Calu3 (cell line): ENCODE data around the gene TNPO1. TPM values are rescaled to one million over a fixed set of nuclear protein-coding genes. Genes with fewer than 3 reads are reported as not detected.
"Not testable (repeated sequence)": the region's sequence is repeated elsewhere in the genome, so short reads cannot be mapped to it uniquely, and the experiment has no call there.

ENCODE experiments used
- BruUV-seq: library from RNA; stranded (reverse); fragments of 400-500 nt; replicated peaks from 2 replicates; lab custom pipeline; 2021; lab: Mats Ljungman, UMichigan
- CTCF ChIA-PET: fragments of 300-600 bp; sonication (Branson Sonifier 250); formaldehyde crosslinking; loops from one replicate; lab custom pipeline; 2022; ENCODE audit warnings: antibody characterized with exemption; lab: Charles Lee
- DNase-seq: peaks from one replicate; pipeline ENCODE4 v3.0.0; 2022
- H3K27ac Mint-ChIP-seq: one replicate; pipeline ENCODE4 v1.8.0; 2022; ENCODE audit warnings: mixed read lengths; ENCODE audit not compliant: unreplicated experiment
- H3K27me3 Mint-ChIP-seq: one replicate; pipeline ENCODE4 v1.8.0; 2022; ENCODE audit warnings: mixed read lengths; ENCODE audit not compliant: unreplicated experiment
- H3K36me3 Mint-ChIP-seq: one replicate; pipeline ENCODE4 v1.8.0; 2022; ENCODE audit warnings: mild to moderate bottlenecking, moderate library complexity, mixed read lengths; ENCODE audit not compliant: insufficient read depth, unreplicated experiment
- H3K4me1 Mint-ChIP-seq: one replicate; pipeline ENCODE4 v1.8.0; 2022; ENCODE audit warnings: mild to moderate bottlenecking, low read depth, mixed read lengths; ENCODE audit not compliant: unreplicated experiment
- H3K4me3 Mint-ChIP-seq: one replicate; pipeline ENCODE4 v1.8.0; 2022; ENCODE audit warnings: mild to moderate bottlenecking, low read depth, moderate library complexity, mixed read lengths; ENCODE audit not compliant: unreplicated experiment
- H3K9me3 Mint-ChIP-seq: one replicate; pipeline ENCODE4 v1.8.0; 2022; ENCODE audit warnings: low read depth, mixed read lengths; ENCODE audit not compliant: unreplicated experiment
- intact Hi-C: fragments of 100-400 bp; cut with micrococcal nuclease; formaldehyde crosslinking; loops from one replicate; pipeline ENCODE4 v1.10.0; 2022; ENCODE audit not compliant: unreplicated experiment
- total RNA-seq: library from RNA; stranded (reverse); gene quantifications from 2 replicates; pipeline ENCODE4 v1.2.3, GENCODE V29; 2022
- TF ChIP-seq, protein P1 (sequence below): fragments of 200-600 bp; IDR thresholded peaks from one replicate; pipeline ENCODE4 v1.8.0; 2022; ENCODE audit warnings: antibody characterized with exemption; ENCODE audit not compliant: unreplicated experiment

TNPO1 gene
- total RNA-seq, 1 experiment from 2014 or later, result 138 TPM

DNA sequence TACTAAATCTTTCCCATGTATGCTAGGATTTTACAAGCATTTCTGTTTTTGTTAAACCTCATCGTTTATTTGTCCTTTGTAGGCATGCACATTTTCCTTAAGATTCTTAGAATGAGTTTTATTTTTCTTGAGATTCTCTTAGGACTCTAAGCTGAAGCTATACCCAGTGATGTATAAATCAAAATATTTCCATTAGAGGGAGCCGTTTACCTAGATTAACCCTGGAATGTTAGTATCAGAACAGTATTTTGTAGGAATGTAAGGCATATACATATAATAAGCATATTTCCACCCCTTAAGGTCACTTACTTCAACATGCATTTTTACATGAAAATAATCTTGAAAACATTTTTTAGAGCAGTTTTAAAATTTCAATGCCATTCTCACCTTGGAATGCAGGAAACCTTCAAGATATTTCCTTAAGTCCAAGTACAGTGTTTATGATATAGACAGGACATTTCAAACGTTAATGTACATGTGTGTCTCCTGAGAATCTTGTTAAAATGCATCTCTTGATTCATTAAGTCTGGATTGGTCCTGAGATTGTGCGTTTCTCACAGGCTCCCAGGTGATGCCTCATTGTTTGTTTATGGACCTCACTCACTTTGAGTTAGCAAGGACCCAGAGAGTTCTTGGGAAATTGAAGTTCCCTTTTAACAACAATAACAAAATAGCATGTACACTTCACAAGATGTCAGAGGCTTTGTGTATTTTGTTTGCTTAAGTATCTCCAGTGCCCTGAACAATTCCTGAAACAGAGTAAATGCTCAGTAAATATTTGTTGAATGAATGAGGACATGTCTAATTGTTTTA lies 104.4 kb downstream of the TNPO1 start:
- CTCF ChIA-PET, result interaction anchor here (0.6 to 1.1 kb wide), 3 partner anchors 9 to 382 kb away, joined by 3 read pairs; no protein-coding TSS in a partner anchor
- H3K27me3 Mint-ChIP-seq, result no peaks in the 10 kb centered on the region
- intact Hi-C loops, result loop anchor here (5.0 kb wide), 1 partner anchor 296 kb away; no protein-coding TSS in a partner anchor

DNA sequence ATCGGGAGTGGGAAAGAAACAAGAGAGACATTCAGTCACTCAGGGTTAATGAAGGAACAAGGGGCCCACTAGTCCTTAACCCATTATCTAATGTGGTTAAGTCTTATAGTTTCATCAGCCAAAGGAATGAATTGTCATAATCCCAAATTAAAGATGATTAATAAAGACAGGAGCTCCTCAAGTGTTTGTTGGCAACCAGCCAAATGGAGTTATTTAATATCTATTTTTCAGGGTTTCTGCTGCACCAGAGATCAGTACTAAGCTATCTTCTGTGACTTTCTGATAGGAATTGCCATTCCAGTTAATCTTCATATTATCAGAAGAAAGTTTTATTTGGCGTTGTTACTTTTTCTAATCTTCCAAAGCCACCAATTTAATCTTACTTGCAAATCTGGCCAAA lies 105.4 kb downstream of the TNPO1 start:
- TF ChIP-seq, protein P1, sequence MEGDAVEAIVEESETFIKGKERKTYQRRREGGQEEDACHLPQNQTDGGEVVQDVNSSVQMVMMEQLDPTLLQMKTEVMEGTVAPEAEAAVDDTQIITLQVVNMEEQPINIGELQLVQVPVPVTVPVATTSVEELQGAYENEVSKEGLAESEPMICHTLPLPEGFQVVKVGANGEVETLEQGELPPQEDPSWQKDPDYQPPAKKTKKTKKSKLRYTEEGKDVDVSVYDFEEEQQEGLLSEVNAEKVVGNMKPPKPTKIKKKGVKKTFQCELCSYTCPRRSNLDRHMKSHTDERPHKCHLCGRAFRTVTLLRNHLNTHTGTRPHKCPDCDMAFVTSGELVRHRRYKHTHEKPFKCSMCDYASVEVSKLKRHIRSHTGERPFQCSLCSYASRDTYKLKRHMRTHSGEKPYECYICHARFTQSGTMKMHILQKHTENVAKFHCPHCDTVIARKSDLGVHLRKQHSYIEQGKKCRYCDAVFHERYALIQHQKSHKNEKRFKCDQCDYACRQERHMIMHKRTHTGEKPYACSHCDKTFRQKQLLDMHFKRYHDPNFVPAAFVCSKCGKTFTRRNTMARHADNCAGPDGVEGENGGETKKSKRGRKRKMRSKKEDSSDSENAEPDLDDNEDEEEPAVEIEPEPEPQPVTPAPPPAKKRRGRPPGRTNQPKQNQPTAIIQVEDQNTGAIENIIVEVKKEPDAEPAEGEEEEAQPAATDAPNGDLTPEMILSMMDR, result no peak
- H3K27me3 Mint-ChIP-seq, result no peaks in the 10 kb centered on the region
- H3K4me3 Mint-ChIP-seq, result no peak overlapping the region
- H3K36me3 Mint-ChIP-seq, result no peaks in the 10 kb centered on the region
- no peak for DNase-seq
- H3K9me3 Mint-ChIP-seq, result no peaks in the 10 kb centered on the region
- CTCF ChIA-PET, result no interaction called here
- H3K4me1 Mint-ChIP-seq, result no peaks in the 10 kb centered on the region
- intact Hi-C loops, result loop anchor here (5.0 kb wide), 1 partner anchor 295 kb away; no protein-coding TSS in a partner anchor
- H3K27ac Mint-ChIP-seq, result no peak overlapping the region
- BruUV-seq, result no TSS peak

More for the DNA sequence above, 104.4 kb downstream of the TNPO1 start:
- BruUV-seq, result no TSS peak
- Mint-ChIP-seq H3K36me3 (no peaks in the 10 kb centered on the region), H3K9me3 (no peaks in the 10 kb centered on the region), H3K4me1 (no peaks in the 10 kb centered on the region), H3K27ac (peak overlapping the region; percentile 20), H3K4me3 (no peak overlapping the region)
- no peak for DNase-seq
- TF ChIP-seq, protein P1, result no peak

DNA sequence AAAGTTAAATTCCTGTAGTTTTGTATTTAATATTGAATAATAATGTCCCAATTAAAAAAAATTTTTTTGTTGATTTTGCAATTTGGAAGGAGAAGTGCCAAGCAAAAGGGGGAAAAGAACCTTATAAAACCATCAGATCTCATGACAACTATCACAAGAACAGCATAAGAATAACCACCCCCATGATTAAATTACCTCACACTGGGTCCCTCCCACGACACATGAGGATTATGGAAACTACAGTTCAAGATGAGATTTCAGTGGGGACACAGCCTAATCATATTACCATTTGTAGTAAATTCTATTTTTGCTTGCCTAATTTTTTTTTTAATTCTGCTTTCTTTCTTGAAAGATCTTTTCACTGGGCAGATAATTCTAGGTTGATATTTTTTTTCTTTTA lies 106.0 kb downstream of the TNPO1 start:
- CTCF ChIA-PET, result no interaction called here
- no TSS peak for BruUV-seq
- Mint-ChIP-seq H3K4me1 (no peaks in the 10 kb centered on the region), H3K27me3 (no peaks in the 10 kb centered on the region), H3K4me3 (no peak overlapping the region), H3K36me3 (no peaks in the 10 kb centered on the region), H3K27ac (no peak overlapping the region), H3K9me3 (no peaks in the 10 kb centered on the region)
- no peak for DNase-seq
- TF ChIP-seq, protein P1, result no peak
- intact Hi-C loops, result loop anchor here (5.0 kb wide), 1 partner anchor 295 kb away; no protein-coding TSS in a partner anchor

DNA sequence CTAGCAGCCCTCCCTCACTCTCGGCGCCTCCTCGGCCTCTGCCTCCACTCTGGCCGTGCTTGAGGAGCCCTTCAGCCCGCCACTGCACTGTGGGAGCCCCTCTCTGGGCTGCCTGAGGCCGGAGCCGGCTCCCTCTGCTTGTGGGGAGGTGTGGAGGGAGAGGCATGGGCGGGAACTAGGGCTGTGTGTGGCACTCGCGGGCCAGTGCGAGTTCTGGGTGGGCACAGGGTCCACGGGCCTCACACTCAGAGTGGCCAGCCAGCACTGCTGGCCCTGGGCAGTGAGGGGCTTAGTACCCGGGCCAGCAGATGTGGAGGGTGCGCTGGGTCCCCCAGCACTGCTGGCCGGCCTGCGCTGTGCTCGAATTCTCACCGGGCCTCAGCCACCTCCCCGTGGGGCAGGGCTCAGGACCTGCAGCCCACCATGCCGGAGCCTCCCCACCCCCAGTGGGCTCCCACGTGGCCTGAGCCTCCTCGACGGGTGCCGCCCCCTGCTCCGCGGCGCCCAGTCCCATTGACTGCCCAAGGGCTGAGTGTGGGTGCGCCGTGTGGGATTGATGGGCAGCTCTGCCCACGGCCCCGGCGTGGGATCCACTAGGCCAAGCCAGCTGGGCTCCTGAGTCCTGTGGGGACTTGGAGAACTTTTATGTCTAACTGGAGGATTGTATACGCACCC lies 109.0 kb downstream of the TNPO1 start:
- no peaks in the 10 kb centered on the region for H3K4me1 Mint-ChIP-seq
- no peaks in the 10 kb centered on the region for H3K27me3 Mint-ChIP-seq
- no peaks in the 10 kb centered on the region for H3K36me3 Mint-ChIP-seq
- no TSS peak for BruUV-seq
- H3K27ac Mint-ChIP-seq, result no peak overlapping the region
- intact Hi-C loops, result no loop called here
- DNase-seq, result no peak
- H3K4me3 Mint-ChIP-seq, result no peak overlapping the region
- TF ChIP-seq, protein P1, result no peak
- CTCF ChIA-PET, result no interaction called here
- no peaks in the 10 kb centered on the region for H3K9me3 Mint-ChIP-seq

DNA sequence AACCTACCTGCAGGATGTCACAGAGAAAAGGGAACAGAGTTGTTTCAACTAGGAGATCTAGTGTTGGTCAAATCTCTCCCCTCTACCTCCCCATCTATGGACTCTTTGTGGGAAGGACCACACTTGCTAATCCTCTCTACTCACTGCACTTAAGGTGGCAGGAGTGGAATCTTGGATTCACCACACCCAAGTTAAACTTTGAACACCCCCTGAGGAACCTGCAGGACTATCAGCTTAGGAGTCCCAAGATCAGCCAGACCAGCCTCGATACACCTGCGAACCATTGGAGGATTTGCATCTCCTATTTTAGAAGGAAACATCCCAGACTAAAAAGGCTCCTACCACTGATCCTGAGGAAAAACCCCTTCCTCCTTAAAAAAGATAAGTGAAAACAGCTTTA lies 116.2 kb downstream of the TNPO1 start:
- H3K4me3 Mint-ChIP-seq, CTCF ChIA-PET, H3K36me3 Mint-ChIP-seq, DNase-seq, BruUV-seq, H3K9me3 Mint-ChIP-seq, H3K4me1 Mint-ChIP-seq, H3K27me3 Mint-ChIP-seq, H3K27ac Mint-ChIP-seq, intact Hi-C loops: not testable (repeated sequence)

DNA sequence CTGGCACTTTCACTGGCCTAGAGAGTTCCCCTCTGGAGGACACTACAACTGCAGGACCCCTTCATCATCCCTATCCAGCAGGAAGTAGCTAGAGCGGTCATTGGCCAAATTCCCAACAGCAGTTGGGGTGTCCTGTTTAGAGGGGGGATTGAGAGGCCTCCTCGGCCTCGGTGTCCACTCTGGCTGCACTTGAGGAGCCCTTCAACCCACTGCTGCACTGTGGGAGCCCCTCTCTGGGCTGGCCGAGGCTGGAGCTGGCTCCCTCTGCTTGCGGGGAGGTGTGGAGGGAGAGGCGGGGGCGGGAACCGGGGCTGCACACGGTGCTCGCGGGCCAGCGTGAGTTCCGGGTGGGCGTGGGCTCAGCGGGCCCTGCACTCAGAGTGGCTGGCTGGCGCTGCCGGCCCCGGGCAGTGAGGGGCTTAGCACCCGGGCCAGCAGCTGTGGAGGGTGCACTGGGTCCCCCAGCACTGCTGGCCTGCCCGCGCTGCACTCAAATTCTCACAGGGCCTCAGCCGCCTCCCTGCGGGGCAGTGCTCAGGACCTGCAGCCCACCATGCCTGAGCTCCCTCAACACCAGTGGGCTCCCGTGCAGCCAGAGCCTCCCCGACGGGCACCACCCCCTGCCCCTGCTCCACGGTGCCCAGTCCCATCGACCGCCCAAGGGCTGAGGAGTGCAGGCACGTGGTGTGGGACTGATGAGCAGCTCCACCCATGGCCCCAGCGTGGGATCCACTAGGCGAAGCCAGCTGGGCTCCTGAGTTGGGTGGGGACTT lies 118.7 kb downstream of the TNPO1 start:
- DNase-seq, H3K27me3 Mint-ChIP-seq, intact Hi-C loops, H3K4me3 Mint-ChIP-seq, H3K36me3 Mint-ChIP-seq, H3K9me3 Mint-ChIP-seq, BruUV-seq, H3K27ac Mint-ChIP-seq: not testable (repeated sequence)
- CTCF ChIA-PET, result interaction anchor here (0.9 kb wide), 1 partner anchor 16 kb away, joined by 4 read pairs; no protein-coding TSS in a partner anchor
- peaks cover 26% of the 10 kb centered on the region for H3K4me1 Mint-ChIP-seq
